ENCODE measurements around the gene DOCK10.

DNA sequence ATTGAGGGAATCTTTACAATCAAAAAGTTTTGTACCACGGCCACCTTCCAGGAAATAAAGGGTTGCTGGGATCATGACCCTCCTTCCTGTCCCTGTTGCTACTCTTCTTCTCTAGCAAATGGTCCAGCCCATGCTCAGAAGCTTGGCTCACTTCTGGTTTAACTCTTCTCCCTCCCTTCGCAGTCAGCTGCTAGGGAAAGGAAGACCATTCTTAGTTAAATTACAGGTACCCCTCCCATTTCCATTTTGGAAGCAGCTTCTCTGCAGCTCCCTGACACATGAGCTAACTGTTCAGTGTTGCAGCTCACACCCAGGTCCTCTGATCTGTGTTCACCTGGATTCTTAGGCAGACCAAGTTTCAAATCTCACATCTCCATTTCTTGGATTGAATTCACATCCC lies 100.3 kb downstream of the DOCK10 start:
- no peak for TF ChIP-seq POLR2A (IDR thresholded peaks at IDR 0.05)
- TF ChIP-seq, protein P1, sequence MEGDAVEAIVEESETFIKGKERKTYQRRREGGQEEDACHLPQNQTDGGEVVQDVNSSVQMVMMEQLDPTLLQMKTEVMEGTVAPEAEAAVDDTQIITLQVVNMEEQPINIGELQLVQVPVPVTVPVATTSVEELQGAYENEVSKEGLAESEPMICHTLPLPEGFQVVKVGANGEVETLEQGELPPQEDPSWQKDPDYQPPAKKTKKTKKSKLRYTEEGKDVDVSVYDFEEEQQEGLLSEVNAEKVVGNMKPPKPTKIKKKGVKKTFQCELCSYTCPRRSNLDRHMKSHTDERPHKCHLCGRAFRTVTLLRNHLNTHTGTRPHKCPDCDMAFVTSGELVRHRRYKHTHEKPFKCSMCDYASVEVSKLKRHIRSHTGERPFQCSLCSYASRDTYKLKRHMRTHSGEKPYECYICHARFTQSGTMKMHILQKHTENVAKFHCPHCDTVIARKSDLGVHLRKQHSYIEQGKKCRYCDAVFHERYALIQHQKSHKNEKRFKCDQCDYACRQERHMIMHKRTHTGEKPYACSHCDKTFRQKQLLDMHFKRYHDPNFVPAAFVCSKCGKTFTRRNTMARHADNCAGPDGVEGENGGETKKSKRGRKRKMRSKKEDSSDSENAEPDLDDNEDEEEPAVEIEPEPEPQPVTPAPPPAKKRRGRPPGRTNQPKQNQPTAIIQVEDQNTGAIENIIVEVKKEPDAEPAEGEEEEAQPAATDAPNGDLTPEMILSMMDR (IDR thresholded peaks at IDR 0.05): no peak
- TF ChIP-seq POLR2AphosphoS5 (IDR thresholded peaks at IDR 0.05): no peak
- TF ChIP-seq EP300 (IDR thresholded peaks at IDR 0.05): no peak

Measured in sigmoid colon (tissue), 4 donors.